HepG2 (cell line): ENCODE data around the gene TSC1. TPM values are rescaled to one million over a fixed set of nuclear protein-coding genes. Genes with fewer than 3 reads are reported as not detected.

Experiments
- ATAC-seq: fragments of 200-7000 bp; cut with Tn5 transposase; 3 replicates; pipeline ENCODE4 v1.9.1; 2020; ENCODE audit warnings: mild to moderate bottlenecking, moderate library complexity
- BruUV-seq: library from RNA; stranded (reverse); fragments of 400-500 nt; replicated peaks from 2 replicates; lab custom pipeline; 2021; lab: Mats Ljungman, UMichigan
- CTCF ChIA-PET: fragments of 300-600 bp; formaldehyde crosslinking; extraction: SDS; loops from one replicate; lab custom pipeline; 2021; ENCODE audit warnings: low total read pairs, inconsistent platforms, low intra/inter-chr PET ratio; lab: Yijun Ruan, JAX
- POLR2A ChIA-PET: fragments of 350-600 bp; sonication (Branson Sonifier 250); formaldehyde crosslinking; loops from one replicate; lab custom pipeline; 2020; ENCODE audit warnings: antibody characterized with exemption, inconsistent platforms; lab: Yijun Ruan, JAX
- DNase-seq: peaks from one replicate; pipeline ENCODE4 v3.0.0-alpha.2; 2015; ENCODE audit warnings: low spot score
- FAIRE-seq: peaks from 3 replicates; lab custom pipeline; 2011; peaks lifted over from hg19 to GRCh38; lab: Jason Lieb, UNC
- H2AFZ ChIP-seq: one replicate; pipeline ENCODE4 v1.6.1; 2011; ENCODE audit warnings: low read length, inconsistent platforms
- H3K27ac ChIP-seq: fragments of 300-600 bp; 3 replicates; pipeline ENCODE4 v1.8.0; 2011; ENCODE audit warnings: mixed run types, mild to moderate bottlenecking, mixed read lengths, low read length, inconsistent platforms; ENCODE audit not compliant: insufficient read depth; ENCODE audit errors: extremely low read length
- H3K27me3 ChIP-seq, 2 experiments: fragments of 200-600 bp in 1 of 2; 2 replicates in 1 of 2; 3 replicates in 1 of 2; pipeline versions ENCODE4 v1.6.0 to v1.8.0; 2011; ENCODE audit warnings: low read length in 2 of 2, mild to moderate bottlenecking in 2 of 2, moderate library complexity in 2 of 2, inconsistent platforms in 1 of 2; ENCODE audit not compliant: insufficient read depth in 2 of 2, control insufficient read depth in 1 of 2
- H3K36me3 ChIP-seq, 2 experiments: fragments of 200-600 bp in 1 of 2; replicated peaks in 1 of 2; 2 replicates in 1 of 2; 3 replicates in 1 of 2; pipeline versions ENCODE4 v1.5.1 to v1.8.0; 2011; ENCODE audit warnings: low read length in 2 of 2, inconsistent platforms in 1 of 2; ENCODE audit not compliant: insufficient read depth in 2 of 2, control insufficient read depth in 1 of 2
- H3K4me1 ChIP-seq: 2 replicates; pipeline ENCODE4 v1.5.1; 2012; ENCODE audit warnings: low read length, inconsistent platforms; ENCODE audit not compliant: insufficient read depth
- H3K4me2 ChIP-seq: 2 replicates; pipeline ENCODE4 v1.6.0; 2011; ENCODE audit warnings: low read depth, low read length, inconsistent platforms
- H3K4me3 ChIP-seq, 3 experiments: fragments of 200-600 bp in 1 of 3; sonication (generic), shearing (Covaris generic) in 1 of 3; replicated peaks in 1 of 3; 2 replicates each; pipeline ENCODE4 v1.5.1; 2011 to 2016; ENCODE audit warnings: low read length in 3 of 3, inconsistent platforms in 2 of 3, low read depth in 2 of 3, mild to moderate bottlenecking in 2 of 3, control low read depth in 1 of 3, mixed read lengths in 1 of 3; ENCODE audit not compliant: insufficient read depth in 1 of 3
- H3K79me2 ChIP-seq: one replicate; pipeline ENCODE4 v1.6.1; 2011; ENCODE audit warnings: low read length, inconsistent platforms; ENCODE audit not compliant: insufficient read depth
- H3K9ac ChIP-seq: 2 replicates; pipeline ENCODE4 v1.6.0; 2011; ENCODE audit warnings: mild to moderate bottlenecking, low read depth, low read length, inconsistent platforms; ENCODE audit not compliant: insufficient read depth
- H3K9me3 ChIP-seq: 2 replicates; pipeline ENCODE4 v1.5.1; 2012; ENCODE audit warnings: mild to moderate bottlenecking, low read length
- H4K20me1 ChIP-seq: 2 replicates; pipeline ENCODE4 v1.6.0; 2011; ENCODE audit warnings: inconsistent platforms, mild to moderate bottlenecking, low read length, moderate library complexity; ENCODE audit not compliant: insufficient read depth
- ARID4A ChIP-seq: sonication (generic); formaldehyde crosslinking; IDR thresholded peaks from 2 replicates; pipeline ENCODE4 v1.5.0; 2020; ENCODE audit warnings: mild to moderate bottlenecking, missing genetic modification reagents, borderline replicate concordance
- TSC22D2 ChIP-seq: sonication (generic); formaldehyde crosslinking; IDR thresholded peaks from 2 replicates; pipeline ENCODE4 v1.5.1; 2020; ENCODE audit warnings: missing genetic modification reagents, mild to moderate bottlenecking, borderline replicate concordance
- ZNF687 ChIP-seq: sonication (generic); formaldehyde crosslinking; IDR thresholded peaks from 2 replicates; pipeline ENCODE4 v1.5.1; 2020; ENCODE audit warnings: mild to moderate bottlenecking, missing genetic modification reagents, moderate library complexity
- WGBS: methylation state at CpG from one replicate; pipeline ENCODE4 v1.1.6; 2017; ENCODE audit warnings: low lambda C conversion rate; 5-methylcytosine and 5-hydroxymethylcytosine counted together
- in situ Hi-C: cut with HindIII; loops from 2 replicates; pipeline ENCODE4 v1.10.0; 2017; ENCODE audit warnings: low pct_unique_long_range_greater_than_20kb; ENCODE audit not compliant: extremely low pct_ligation_motif_present
- intact Hi-C: fragments of 100-400 bp; cut with micrococcal nuclease; formaldehyde crosslinking; loops from one replicate; pipeline ENCODE4 v1.10.0; 2022; ENCODE audit not compliant: unreplicated experiment
- polyA plus RNA-seq, 8 experiments: library from polyadenylated mRNA; depleted of rRNA in 3 of 8; stranded (reverse) in 7 of 8; unstranded in 1 of 8; fragments of >200 nt; fragmentation: Illumina TruSeq in 4 of 8; extraction: Trizol in 4 of 8; gene quantifications; 2 replicates each; pipeline versions ENCODE4 v1.2.1 to v1.2.3, GENCODE V29; 2011 to 2016; ENCODE audit warnings: low read depth in 4 of 8, missing spikeins in 1 of 8, mixed read lengths in 1 of 8; ENCODE audit not compliant: insufficient read depth in 1 of 8
- total RNA-seq, 5 experiments: library from RNA; depleted of rRNA; stranded (reverse); fragments of >200 nt; fragmentation: Illumina TruSeq; extraction: Trizol; gene quantifications; 2 replicates each; pipeline ENCODE4 v1.2.3, GENCODE V29; 2016; ENCODE audit warnings: low read depth in 1 of 5
- TF ChIP-seq, protein P1 (sequence below): IDR thresholded peaks from 2 replicates; pipeline ENCODE4 v1.6.1; 2012; ENCODE audit warnings: inconsistent platforms
- TF ChIP-seq, protein P2 (sequence below): sonication (generic); formaldehyde crosslinking; IDR thresholded peaks from 2 replicates; pipeline ENCODE4 v1.4.0; 2020; ENCODE audit warnings: missing genetic modification reagents

Gene TSC1
- total and polyA plus RNA-seq, 2 of the 13 experiments (the other 11 are each of a cell fraction or from before 2014, with no cell fraction given) = 31.6 to 66.1 TPM

GRCh38 chr9:132986640-132987620 lies 42.5 kb upstream of the TSC1 start:
- Histone ChIP-seq H3K4me3 (no peak overlapping the region; a peak in 1 of 6 replicates), H2AFZ (no peak overlapping the region), H3K4me2 (peak overlapping the region; percentile 46), H3K9ac (no peak overlapping the region), H3K27ac (no peak overlapping the region), H3K27me3 (peaks cover 5 to 32% of the 10 kb centered on the region in 2 experiments; a peak in 4 of 5 replicates), H3K4me1 (peaks cover 53% of the 10 kb centered on the region), H3K9me3 (no peaks in the 10 kb centered on the region), H3K79me2 (no peaks in the 10 kb centered on the region), H4K20me1 (no peaks in the 10 kb centered on the region), H3K36me3 (no peaks in the 10 kb centered on the region)
- peak; percentile 39 for ATAC-seq
- FAIRE-seq = no peak
- POLR2A ChIA-PET = interaction anchor here (0.6 kb wide), 1 partner anchor 14 kb away, joined by 3 read pairs; no protein-coding TSS in a partner anchor
- TF ChIP-seq ARID4A (0 out of 2 replicates have a peak, but pooled peaks have one; percentile 17), TSC22D2 (CRISPR knock-in tag) (no peak), ZNF687 (CRISPR knock-in tag) (peak; percentile 57)
- TF ChIP-seq, protein P1, sequence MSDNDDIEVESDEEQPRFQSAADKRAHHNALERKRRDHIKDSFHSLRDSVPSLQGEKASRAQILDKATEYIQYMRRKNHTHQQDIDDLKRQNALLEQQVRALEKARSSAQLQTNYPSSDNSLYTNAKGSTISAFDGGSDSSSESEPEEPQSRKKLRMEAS = peak; percentile 39; the same call in 1 of the 2 replicates
- TF ChIP-seq, protein P2, sequence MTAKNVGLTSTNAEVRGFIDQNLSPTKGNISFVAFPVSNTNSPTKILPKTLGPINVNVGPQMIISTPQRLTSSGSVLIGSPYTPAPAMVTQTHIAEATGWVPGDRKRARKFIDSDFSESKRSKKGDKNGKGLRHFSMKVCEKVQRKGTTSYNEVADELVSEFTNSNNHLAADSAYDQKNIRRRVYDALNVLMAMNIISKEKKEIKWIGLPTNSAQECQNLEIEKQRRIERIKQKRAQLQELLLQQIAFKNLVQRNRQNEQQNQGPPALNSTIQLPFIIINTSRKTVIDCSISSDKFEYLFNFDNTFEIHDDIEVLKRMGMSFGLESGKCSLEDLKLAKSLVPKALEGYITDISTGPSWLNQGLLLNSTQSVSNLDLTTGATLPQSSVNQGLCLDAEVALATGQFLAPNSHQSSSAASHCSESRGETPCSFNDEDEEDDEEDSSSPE (CRISPR knock-in tag) = 0 out of 2 replicates have a peak, but pooled peaks have one; percentile 11
- WGBS = 18% methylated on average over 21 of the region's 26 CpGs
- intact Hi-C loops (no loop called here), in situ Hi-C loops (no loop called here)
- CTCF ChIA-PET = no interaction called here
- DNase-seq = no peak
- no TSS peak for BruUV-seq
